Liver (tissue), 9 donors: ENCODE measurements around the gene ANO4. TPM values are rescaled to one million over a fixed set of nuclear protein-coding genes. Genes with fewer than 3 reads are reported as not detected.

Source experiments
- DNase-seq: peaks from one replicate; pipeline ENCODE4 v3.0.0-alpha.2; 2017; ENCODE audit warnings: low spot score
- H3K27ac ChIP-seq, 2 donors: one replicate each; pipeline ENCODE4 v1.7.0; 2013; ENCODE audit warnings: inconsistent platforms in 2 of 2, low read length in 2 of 2, control low read depth in 1 of 2, low read depth in 1 of 2, mild to moderate bottlenecking in 1 of 2
- H3K27me3 ChIP-seq, 4 donors: one replicate each; pipeline versions ENCODE4 v1.6.1 to v1.7.0; 2013; ENCODE audit warnings: low read length in 3 of 4, inconsistent platforms in 1 of 4, mild to moderate bottlenecking in 1 of 4, moderate library complexity in 1 of 4; ENCODE audit not compliant: control insufficient read depth in 4 of 4, insufficient read depth in 4 of 4
- H3K36me3 ChIP-seq, 4 donors: one replicate each; pipeline versions ENCODE4 v1.6.1 to v1.7.0; 2013; ENCODE audit warnings: low read length in 3 of 4, mild to moderate bottlenecking in 3 of 4, low read depth in 1 of 4, moderate library complexity in 1 of 4; ENCODE audit not compliant: control insufficient read depth in 4 of 4, insufficient read depth in 3 of 4
- H3K4me1 ChIP-seq, 4 donors: one replicate each; pipeline versions ENCODE4 v1.6.1 to v1.7.0; 2013; ENCODE audit warnings: low read length in 3 of 4, mild to moderate bottlenecking in 3 of 4, moderate library complexity in 1 of 4; ENCODE audit not compliant: control insufficient read depth in 4 of 4, insufficient read depth in 4 of 4
- H3K4me3 ChIP-seq, 3 donors: one replicate each; pipeline versions ENCODE4 v1.6.1 to v1.7.0; 2013; ENCODE audit warnings: low read length in 3 of 3, control low read depth in 1 of 3, low read depth in 1 of 3, mild to moderate bottlenecking in 1 of 3
- H3K9ac ChIP-seq, 2 donors: one replicate each; pipeline ENCODE4 v1.7.0; 2013; ENCODE audit warnings: low read length in 2 of 2, mild to moderate bottlenecking in 2 of 2, moderate library complexity in 2 of 2, control low read depth in 1 of 2, low read depth in 1 of 2
- H3K9me3 ChIP-seq, 4 donors: one replicate each; pipeline versions ENCODE4 v1.6.1 to v1.7.0; 2013; ENCODE audit warnings: low read length in 3 of 4; ENCODE audit not compliant: control insufficient read depth in 4 of 4
- EGR1 ChIP-seq, 2 donors: IDR thresholded peaks; 2 replicates each; pipeline ENCODE4 v1.6.1; 2016 to 2018; ENCODE audit warnings: antibody characterized with exemption in 2 of 2, low read depth in 2 of 2
- FOXA1 ChIP-seq: IDR thresholded peaks from 2 replicates; pipeline ENCODE4 v1.6.1; 2016; ENCODE audit warnings: antibody characterized with exemption
- FOXA2 ChIP-seq: IDR thresholded peaks from 2 replicates; pipeline ENCODE4 v1.6.1; 2016; ENCODE audit warnings: antibody characterized with exemption
- GABPA ChIP-seq, 2 donors: IDR thresholded peaks in 1 of 2; conservative IDR thresholded peaks in 1 of 2; 2 replicates each; pipeline ENCODE4 v1.6.1; 2016; ENCODE audit warnings: antibody characterized with exemption in 2 of 2, mild to moderate bottlenecking in 1 of 2, moderate library complexity in 1 of 2
- HNF4A ChIP-seq, 2 donors: conservative IDR thresholded peaks; 2 replicates each; pipeline ENCODE4 v1.6.1; 2016; ENCODE audit warnings: antibody characterized with exemption in 2 of 2, mild to moderate bottlenecking in 2 of 2
- HNF4G ChIP-seq: IDR thresholded peaks from 2 replicates; pipeline ENCODE4 v1.6.1; 2016; ENCODE audit warnings: antibody characterized with exemption
- JUND ChIP-seq, 2 donors: IDR thresholded peaks; 2 replicates each; pipeline ENCODE4 v1.6.1; 2016; ENCODE audit warnings: antibody characterized with exemption in 2 of 2
- NR2F2 ChIP-seq: IDR thresholded peaks from 2 replicates; pipeline ENCODE4 v1.6.1; 2016; ENCODE audit warnings: antibody characterized with exemption
- RAD21 ChIP-seq, 2 donors: IDR thresholded peaks; 2 replicates each; pipeline ENCODE4 v1.6.1; 2016; ENCODE audit warnings: antibody characterized with exemption in 2 of 2, mild to moderate bottlenecking in 2 of 2
- RXRA ChIP-seq, 2 donors: IDR thresholded peaks; 2 replicates each; pipeline ENCODE4 v1.6.1; 2017 to 2018; ENCODE audit warnings: antibody characterized with exemption in 2 of 2, mild to moderate bottlenecking in 1 of 2
- SP1 ChIP-seq: IDR thresholded peaks from 2 replicates; pipeline ENCODE4 v1.6.1; 2018; ENCODE audit warnings: antibody characterized with exemption, mild to moderate bottlenecking
- YY1 ChIP-seq: IDR thresholded peaks from 2 replicates; pipeline ENCODE4 v1.6.1; 2016; ENCODE audit warnings: antibody characterized with exemption, mild to moderate bottlenecking
- WGBS: extraction: QIAGEN DNeasy Blood & Tissue Kit; methylation state at CpG from one replicate; pipeline ENCODE4 v1.1.7; 2013; 5-methylcytosine and 5-hydroxymethylcytosine counted together
- polyA plus RNA-seq, 2 donors: library from polyadenylated mRNA; stranded (reverse) in 1 of 2; unstranded in 1 of 2; fragments of 200-250 nt in 1 of 2; fragments of >200 nt in 1 of 2; fragmentation: Nextera tagmentation in 1 of 2; extraction: Ambion mirVana in 1 of 2; gene quantifications; one replicate each; pipeline versions ENCODE4 v1.2.1 to v1.2.3, GENCODE V29; 2013 to 2015
- total RNA-seq, 2 donors: library from RNA; depleted of rRNA; stranded (reverse); fragments of >200 nt; gene quantifications; one replicate each; pipeline ENCODE4 v1.2.3, GENCODE V29; 2014
- TF ChIP-seq, protein P1 (sequence below): IDR thresholded peaks from 2 replicates; pipeline ENCODE4 v1.6.1; 2016; ENCODE audit warnings: antibody characterized with exemption, mild to moderate bottlenecking
- TF ChIP-seq, protein P2 (sequence below): IDR thresholded peaks from 2 replicates; pipeline ENCODE4 v1.6.1; 2016; ENCODE audit warnings: antibody characterized with exemption
- TF ChIP-seq, protein P3 (sequence below): fragments of 150-350 bp; IDR thresholded peaks from 2 replicates; pipeline ENCODE4 v1.5.1; 2017; ENCODE audit warnings: improper control_type of control experiment, low read depth, low read length; ENCODE audit not compliant: missing input control
- TF ChIP-seq, protein P4 (sequence below): IDR thresholded peaks from 2 replicates; pipeline ENCODE4 v1.6.1; 2016; ENCODE audit warnings: antibody characterized with exemption
- TF ChIP-seq, protein P5 (sequence below): IDR thresholded peaks from 2 replicates; pipeline ENCODE4 v1.6.1; 2016; ENCODE audit warnings: antibody characterized with exemption
- donor health status: healthy.
- donor health status: healthy.
- donor health status: healthy.
- donor health status: healthy.
- donor health status: healthy.

ANO4 gene
- total and polyA plus RNA-seq, 4 donors: 0.08 to 2.2 (median 0.17) TPM; not detected in 1

DNA sequence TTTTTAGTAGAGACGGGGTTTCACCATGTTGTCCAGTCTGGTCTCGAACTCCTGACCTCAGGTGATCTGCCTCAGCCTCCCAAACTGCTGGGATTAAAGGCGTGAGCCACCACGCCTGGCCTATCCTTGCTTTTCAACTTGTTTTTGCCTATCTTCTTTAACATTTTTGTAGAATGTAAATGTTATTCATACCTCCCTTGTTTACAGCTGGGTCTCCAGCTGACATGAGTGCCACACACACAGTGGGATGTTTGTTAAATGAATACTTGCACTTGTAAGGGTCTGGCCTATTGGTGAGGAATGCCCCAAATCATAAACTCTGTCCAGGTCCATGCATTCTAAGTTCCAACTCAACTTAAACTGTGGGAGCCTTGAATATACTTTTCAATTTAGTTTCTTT, 176.3 kb downstream of the ANO4 start:
- no peaks in the 10 kb centered on the region for H3K27me3 ChIP-seq
- TF ChIP-seq YY1 (no peak), NR2F2 (no peak), SP1 (no peak), FOXA2 (no peak), HNF4G (no peak), HNF4A (conservative IDR thresholded peaks at IDR 0.05) (no peak), GABPA (IDR thresholded peaks at IDR 0.05 in 1 of 2, conservative IDR thresholded peaks at IDR 0.05 in 1 of 2) (no peak), EGR1 (IDR thresholded peaks at IDR 0.05; ENCODE audit: low read depth in 2 of 2) (no peak), FOXA1 (no peak), RXRA (IDR thresholded peaks at IDR 0.05) (no peak), JUND (IDR thresholded peaks at IDR 0.05) (no peak), RAD21 (IDR thresholded peaks at IDR 0.05) (no peak)
- TF ChIP-seq, protein P1, sequence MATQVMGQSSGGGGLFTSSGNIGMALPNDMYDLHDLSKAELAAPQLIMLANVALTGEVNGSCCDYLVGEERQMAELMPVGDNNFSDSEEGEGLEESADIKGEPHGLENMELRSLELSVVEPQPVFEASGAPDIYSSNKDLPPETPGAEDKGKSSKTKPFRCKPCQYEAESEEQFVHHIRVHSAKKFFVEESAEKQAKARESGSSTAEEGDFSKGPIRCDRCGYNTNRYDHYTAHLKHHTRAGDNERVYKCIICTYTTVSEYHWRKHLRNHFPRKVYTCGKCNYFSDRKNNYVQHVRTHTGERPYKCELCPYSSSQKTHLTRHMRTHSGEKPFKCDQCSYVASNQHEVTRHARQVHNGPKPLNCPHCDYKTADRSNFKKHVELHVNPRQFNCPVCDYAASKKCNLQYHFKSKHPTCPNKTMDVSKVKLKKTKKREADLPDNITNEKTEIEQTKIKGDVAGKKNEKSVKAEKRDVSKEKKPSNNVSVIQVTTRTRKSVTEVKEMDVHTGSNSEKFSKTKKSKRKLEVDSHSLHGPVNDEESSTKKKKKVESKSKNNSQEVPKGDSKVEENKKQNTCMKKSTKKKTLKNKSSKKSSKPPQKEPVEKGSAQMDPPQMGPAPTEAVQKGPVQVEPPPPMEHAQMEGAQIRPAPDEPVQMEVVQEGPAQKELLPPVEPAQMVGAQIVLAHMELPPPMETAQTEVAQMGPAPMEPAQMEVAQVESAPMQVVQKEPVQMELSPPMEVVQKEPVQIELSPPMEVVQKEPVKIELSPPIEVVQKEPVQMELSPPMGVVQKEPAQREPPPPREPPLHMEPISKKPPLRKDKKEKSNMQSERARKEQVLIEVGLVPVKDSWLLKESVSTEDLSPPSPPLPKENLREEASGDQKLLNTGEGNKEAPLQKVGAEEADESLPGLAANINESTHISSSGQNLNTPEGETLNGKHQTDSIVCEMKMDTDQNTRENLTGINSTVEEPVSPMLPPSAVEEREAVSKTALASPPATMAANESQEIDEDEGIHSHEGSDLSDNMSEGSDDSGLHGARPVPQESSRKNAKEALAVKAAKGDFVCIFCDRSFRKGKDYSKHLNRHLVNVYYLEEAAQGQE: no peak
- TF ChIP-seq, protein P2, sequence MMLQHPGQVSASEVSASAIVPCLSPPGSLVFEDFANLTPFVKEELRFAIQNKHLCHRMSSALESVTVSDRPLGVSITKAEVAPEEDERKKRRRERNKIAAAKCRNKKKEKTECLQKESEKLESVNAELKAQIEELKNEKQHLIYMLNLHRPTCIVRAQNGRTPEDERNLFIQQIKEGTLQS: no peak
- TF ChIP-seq, protein P3, sequence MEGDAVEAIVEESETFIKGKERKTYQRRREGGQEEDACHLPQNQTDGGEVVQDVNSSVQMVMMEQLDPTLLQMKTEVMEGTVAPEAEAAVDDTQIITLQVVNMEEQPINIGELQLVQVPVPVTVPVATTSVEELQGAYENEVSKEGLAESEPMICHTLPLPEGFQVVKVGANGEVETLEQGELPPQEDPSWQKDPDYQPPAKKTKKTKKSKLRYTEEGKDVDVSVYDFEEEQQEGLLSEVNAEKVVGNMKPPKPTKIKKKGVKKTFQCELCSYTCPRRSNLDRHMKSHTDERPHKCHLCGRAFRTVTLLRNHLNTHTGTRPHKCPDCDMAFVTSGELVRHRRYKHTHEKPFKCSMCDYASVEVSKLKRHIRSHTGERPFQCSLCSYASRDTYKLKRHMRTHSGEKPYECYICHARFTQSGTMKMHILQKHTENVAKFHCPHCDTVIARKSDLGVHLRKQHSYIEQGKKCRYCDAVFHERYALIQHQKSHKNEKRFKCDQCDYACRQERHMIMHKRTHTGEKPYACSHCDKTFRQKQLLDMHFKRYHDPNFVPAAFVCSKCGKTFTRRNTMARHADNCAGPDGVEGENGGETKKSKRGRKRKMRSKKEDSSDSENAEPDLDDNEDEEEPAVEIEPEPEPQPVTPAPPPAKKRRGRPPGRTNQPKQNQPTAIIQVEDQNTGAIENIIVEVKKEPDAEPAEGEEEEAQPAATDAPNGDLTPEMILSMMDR: no peak
- TF ChIP-seq, protein P4, sequence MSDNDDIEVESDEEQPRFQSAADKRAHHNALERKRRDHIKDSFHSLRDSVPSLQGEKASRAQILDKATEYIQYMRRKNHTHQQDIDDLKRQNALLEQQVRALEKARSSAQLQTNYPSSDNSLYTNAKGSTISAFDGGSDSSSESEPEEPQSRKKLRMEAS: no peak
- TF ChIP-seq, protein P5, sequence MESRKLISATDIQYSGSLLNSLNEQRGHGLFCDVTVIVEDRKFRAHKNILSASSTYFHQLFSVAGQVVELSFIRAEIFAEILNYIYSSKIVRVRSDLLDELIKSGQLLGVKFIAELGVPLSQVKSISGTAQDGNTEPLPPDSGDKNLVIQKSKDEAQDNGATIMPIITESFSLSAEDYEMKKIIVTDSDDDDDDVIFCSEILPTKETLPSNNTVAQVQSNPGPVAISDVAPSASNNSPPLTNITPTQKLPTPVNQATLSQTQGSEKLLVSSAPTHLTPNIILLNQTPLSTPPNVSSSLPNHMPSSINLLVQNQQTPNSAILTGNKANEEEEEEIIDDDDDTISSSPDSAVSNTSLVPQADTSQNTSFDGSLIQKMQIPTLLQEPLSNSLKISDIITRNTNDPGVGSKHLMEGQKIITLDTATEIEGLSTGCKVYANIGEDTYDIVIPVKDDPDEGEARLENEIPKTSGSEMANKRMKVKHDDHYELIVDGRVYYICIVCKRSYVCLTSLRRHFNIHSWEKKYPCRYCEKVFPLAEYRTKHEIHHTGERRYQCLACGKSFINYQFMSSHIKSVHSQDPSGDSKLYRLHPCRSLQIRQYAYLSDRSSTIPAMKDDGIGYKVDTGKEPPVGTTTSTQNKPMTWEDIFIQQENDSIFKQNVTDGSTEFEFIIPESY: no peak
- H3K9me3 ChIP-seq: no peaks in the 10 kb centered on the region
- H3K36me3 ChIP-seq: no peaks in the 10 kb centered on the region
- 88% methylated on average over 4 of the region's 4 CpGs for WGBS
- H3K4me1 ChIP-seq: no peaks in the 10 kb centered on the region
- no peak overlapping the region for H3K9ac ChIP-seq
- DNase-seq: no peak
- no peak overlapping the region for H3K4me3 ChIP-seq
- H3K27ac ChIP-seq: no peak overlapping the region

DNA sequence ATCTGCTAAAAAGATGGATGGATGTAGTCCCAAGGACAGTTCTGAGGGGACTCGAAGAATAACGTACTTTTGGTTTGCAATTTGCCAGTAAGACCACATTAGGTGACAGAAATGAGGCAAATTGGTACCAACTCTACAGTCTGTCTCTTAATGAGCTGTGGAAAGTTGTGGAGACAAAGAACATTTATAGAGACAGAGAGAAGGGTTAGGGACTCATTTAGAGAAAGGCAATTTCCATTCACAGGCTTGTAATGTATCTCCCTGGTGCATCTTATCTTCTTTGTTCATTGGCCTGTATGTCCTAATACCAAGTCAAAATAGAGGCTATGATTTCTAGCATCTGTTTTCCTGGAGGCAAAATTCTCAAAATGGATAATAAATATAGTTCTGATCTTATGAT, 177.5 kb downstream of the ANO4 start:
- H3K27ac ChIP-seq: no peak overlapping the region
- no peaks in the 10 kb centered on the region for H3K36me3 ChIP-seq
- H3K9ac ChIP-seq: no peak overlapping the region
- no peak for DNase-seq
- WGBS: 88% methylated on average over 2 of the region's 2 CpGs
- no peaks in the 10 kb centered on the region for H3K9me3 ChIP-seq
- no peaks in the 10 kb centered on the region for H3K27me3 ChIP-seq
- no peak overlapping the region for H3K4me3 ChIP-seq
- TF ChIP-seq FOXA2 (no peak), HNF4G (no peak), EGR1 (IDR thresholded peaks at IDR 0.05; ENCODE audit: low read depth in 2 of 2) (no peak), RXRA (IDR thresholded peaks at IDR 0.05) (no peak), JUND (IDR thresholded peaks at IDR 0.05) (no peak), GABPA (IDR thresholded peaks at IDR 0.05 in 1 of 2, conservative IDR thresholded peaks at IDR 0.05 in 1 of 2) (no peak), NR2F2 (no peak)
- TF ChIP-seq, protein P3: no peak
- TF ChIP-seq, protein P2: no peak
- TF ChIP-seq, protein P4: no peak
- TF ChIP-seq, protein P5: no peak
- H3K4me1 ChIP-seq: no peaks in the 10 kb centered on the region
